ENCODE data around the gene CCDC86. TPM values are rescaled to one million over a fixed set of nuclear protein-coding genes. Genes with fewer than 3 reads are reported as not detected.

The CCDC86 gene
- total RNA-seq, 2 experiments from 2014 or later: 8.0 to 9.0 TPM

- ATAC-seq (ENCODE audit: poor library complexity): no peak
- DNase-seq: no peak
- ChIA-PET CTCF (no interaction called here), POLR2A (no interaction called here)
- Mint-ChIP-seq H3K27ac (no peak overlapping the region), H3K36me3 (ENCODE audit: low read depth) (no peaks in the 10 kb centered on the region), H3K9me3 (no peaks in the 10 kb centered on the region), H3K27me3 (peaks cover 10% of the 10 kb centered on the region), H3K4me3 (no peak overlapping the region), H3K4me1 (ENCODE audit: low read depth) (no peaks in the 10 kb centered on the region)
- intact Hi-C loops (cut with DNase I, micrococcal nuclease): no loop called here
- Histone ChIP-seq H3K27me3 (ENCODE audit: control insufficient read depth in 1 of 2, insufficient read depth in 2 of 2, low read length in 2 of 2) (no peaks in the 10 kb centered on the region), H3K36me3 (ENCODE audit: insufficient read depth, low read length) (no peaks in the 10 kb centered on the region), H3K9me3 (ENCODE audit: control insufficient read depth in 1 of 2, insufficient read depth in 1 of 2, low read length in 2 of 2) (no peaks in the 10 kb centered on the region), H3K4me1 (ENCODE audit: insufficient read depth, low read length) (no peaks in the 10 kb centered on the region), H3K27ac (ENCODE audit: low read depth in 1 of 2, low read length in 2 of 2) (no peak overlapping the region), H3K4me3 (ENCODE audit: low read length) (no peak overlapping the region)
- TF ChIP-seq CTCF (IDR thresholded peaks at IDR 0.05): no peak
Observed at GRCh38 chr11:60810151-60810550, 31.8 kb upstream of the CCDC86 start.

DNA sequence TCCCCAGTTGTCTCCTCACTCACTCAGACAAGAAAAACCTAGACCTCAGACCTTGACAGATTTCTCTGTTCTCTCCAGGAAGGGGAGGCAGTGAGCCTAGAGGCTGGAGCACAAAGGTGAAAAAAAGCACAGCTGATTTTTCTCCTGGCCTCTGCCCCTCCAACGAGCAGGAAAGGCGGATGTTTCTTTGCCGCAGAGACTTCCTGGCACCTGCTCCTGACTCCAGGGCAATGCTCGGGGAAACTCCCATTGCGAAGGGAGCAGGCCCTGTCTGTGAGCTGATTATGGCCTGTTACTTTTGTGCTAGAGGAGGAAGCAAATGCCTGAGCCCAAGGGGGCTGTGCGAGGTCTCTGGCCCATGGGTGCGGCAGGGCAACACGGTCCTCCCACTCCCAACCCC, 31.3 kb upstream of the CCDC86 start:
- H3K36me3 Mint-ChIP-seq (ENCODE audit: low read depth): no peaks in the 10 kb centered on the region
- H3K9me3 ChIP-seq (ENCODE audit: control insufficient read depth in 1 of 2, insufficient read depth in 1 of 2, low read length in 2 of 2): peaks cover 0 to under 1% of the 10 kb centered on the region in 2 experiments

DNA sequence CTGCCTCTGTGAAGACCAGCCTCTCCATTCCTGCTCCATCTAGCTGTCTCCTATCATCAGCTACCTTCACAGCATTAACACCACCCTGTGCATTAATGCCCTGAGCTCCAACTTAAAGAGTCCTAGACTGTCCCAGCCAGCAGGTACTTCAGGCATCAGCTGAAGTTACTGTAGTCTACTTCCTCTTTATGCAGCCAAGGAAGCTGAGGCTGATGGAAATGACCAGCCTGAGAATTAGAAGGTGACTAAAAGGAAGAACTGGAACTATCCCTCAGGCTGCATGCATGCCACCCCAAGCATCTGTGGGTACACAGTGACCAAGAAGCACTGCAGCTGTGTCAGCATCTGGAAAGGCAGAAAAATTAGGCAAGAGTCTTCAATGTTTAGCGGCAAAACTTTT, 28.6 kb upstream of the CCDC86 start:
- intact Hi-C loops (cut with DNase I, micrococcal nuclease): no loop called here
- Mint-ChIP-seq H3K9me3 (no peaks in the 10 kb centered on the region), H3K27me3 (peaks cover 5% of the 10 kb centered on the region), H3K27ac (no peak overlapping the region), H3K4me1 (ENCODE audit: low read depth) (no peaks in the 10 kb centered on the region), H3K4me3 (no peak overlapping the region), H3K36me3 (ENCODE audit: low read depth) (no peaks in the 10 kb centered on the region)
- no peak overlapping the region for H3K4me3 ChIP-seq (ENCODE audit: low read length)
- ChIA-PET CTCF (no interaction called here), POLR2A (no interaction called here)
- H3K9me3 ChIP-seq (ENCODE audit: control insufficient read depth in 1 of 2, insufficient read depth in 1 of 2, low read length in 2 of 2): peaks cover 11 to 17% of the 10 kb centered on the region in 2 experiments
- DNase-seq (no peak), ATAC-seq (ENCODE audit: poor library complexity) (no peak)
- H3K27ac ChIP-seq (ENCODE audit: low read depth in 1 of 2, low read length in 2 of 2): no peak overlapping the region
- H3K27me3 ChIP-seq (ENCODE audit: control insufficient read depth in 1 of 2, insufficient read depth in 2 of 2, low read length in 2 of 2): peaks cover 0 to 6% of the 10 kb centered on the region in 2 experiments
- no peaks in the 10 kb centered on the region for H3K36me3 ChIP-seq (ENCODE audit: insufficient read depth, low read length)
- TF ChIP-seq CTCF (IDR thresholded peaks at IDR 0.05): no peak
- no peaks in the 10 kb centered on the region for H3K4me1 ChIP-seq (ENCODE audit: insufficient read depth, low read length)

More for the DNA sequence above, 31.3 kb upstream of the CCDC86 start:
- no peak for TF ChIP-seq CTCF (IDR thresholded peaks at IDR 0.05)
- H3K4me3 ChIP-seq (ENCODE audit: low read length): no peak overlapping the region
- Mint-ChIP-seq H3K4me3 (no peak overlapping the region), H3K27me3 (peaks cover 10% of the 10 kb centered on the region), H3K4me1 (ENCODE audit: low read depth) (no peaks in the 10 kb centered on the region), H3K27ac (no peak overlapping the region), H3K9me3 (no peaks in the 10 kb centered on the region)
- no peaks in the 10 kb centered on the region for H3K27me3 ChIP-seq (ENCODE audit: control insufficient read depth in 1 of 2, insufficient read depth in 2 of 2, low read length in 2 of 2)
- H3K4me1 ChIP-seq (ENCODE audit: insufficient read depth, low read length): no peaks in the 10 kb centered on the region
- DNase-seq: no peak
- CTCF ChIA-PET: no interaction called here
- intact Hi-C loops (cut with DNase I, micrococcal nuclease): no loop called here
- POLR2A ChIA-PET: no interaction called here
- ATAC-seq (ENCODE audit: poor library complexity): no peak
- H3K27ac ChIP-seq (ENCODE audit: low read depth in 1 of 2, low read length in 2 of 2): no peak overlapping the region
- H3K36me3 ChIP-seq (ENCODE audit: insufficient read depth, low read length): no peaks in the 10 kb centered on the region

All from CD4-positive, alpha-beta T cell (primary cell).